ENCODE data around the gene APBA2. TPM values are rescaled to one million over a fixed set of nuclear protein-coding genes. Genes with fewer than 3 reads are reported as not detected.

APBA2 gene
- total RNA-seq, 4 donors from 2014 or later, result 1.3 to 7.0 (median 2.4) TPM

- DNase-seq (ENCODE audit: low spot score in 2 of 2), result no peak
- Histone ChIP-seq H3K4me1 (no peaks in the 10 kb centered on the region), H3K9me3 (no peaks in the 10 kb centered on the region), H3K4me3 (no peak overlapping the region), H3K27me3 (peaks cover 14% of the 10 kb centered on the region), H3K27ac (no peak overlapping the region), H3K36me3 (no peaks in the 10 kb centered on the region)
- TF ChIP-seq POLR2AphosphoS5 (IDR thresholded peaks at IDR 0.05), result no peak
- TF ChIP-seq POLR2A (IDR thresholded peaks at IDR 0.05), result no peak
- TF ChIP-seq CTCF (IDR thresholded peaks at IDR 0.05), result no peak
- TF ChIP-seq EP300 (IDR thresholded peaks at IDR 0.05), result no peak
- 73% methylated on average over 16 of the region's 22 CpGs for WGBS
Observed at GRCh38 chr15:29124581-29125381, 239.0 kb downstream of the APBA2 start.

DNA sequence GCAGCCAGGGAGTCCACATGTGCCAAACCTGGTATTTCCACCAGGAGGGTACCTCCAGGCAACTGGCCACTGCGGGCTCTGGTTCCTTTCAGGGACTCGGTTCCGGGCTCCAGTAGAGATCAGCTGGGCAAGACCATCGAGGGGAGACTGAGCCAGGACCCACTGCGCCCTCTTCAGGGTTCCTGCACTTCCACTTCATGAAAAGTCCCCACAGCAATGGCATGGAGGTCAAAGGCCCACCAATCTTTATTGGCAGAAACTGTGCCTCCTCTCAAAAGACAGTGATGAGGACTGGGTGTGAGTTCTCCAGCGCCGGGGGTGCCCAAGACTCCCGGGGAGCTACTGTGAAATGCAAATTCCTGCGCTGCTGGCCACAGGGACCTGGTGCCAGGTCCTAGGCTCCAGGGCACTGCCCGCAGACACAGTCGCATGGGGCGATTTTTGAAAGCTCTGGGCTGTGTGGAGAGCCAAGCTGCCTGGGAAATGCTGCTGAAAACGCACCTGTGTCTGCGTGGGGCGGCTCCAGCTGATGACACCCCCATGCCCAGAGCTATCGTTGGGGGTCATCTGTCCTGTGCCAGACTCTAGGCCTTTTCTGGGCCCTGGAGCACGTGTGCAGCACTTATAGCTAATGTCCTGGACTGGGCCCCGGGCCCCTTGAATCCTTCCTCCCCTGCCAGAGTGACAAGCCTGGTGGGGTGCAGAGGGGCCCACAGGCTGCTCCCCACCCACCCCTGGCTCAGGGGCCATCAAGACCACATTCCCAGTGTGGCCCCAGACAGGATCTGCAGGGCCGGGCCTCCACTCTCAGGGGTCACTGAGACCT, 239.8 kb downstream of the APBA2 start:
- H3K9me3 ChIP-seq, result no peaks in the 10 kb centered on the region
- H3K27me3 ChIP-seq, result peaks cover 17% of the 10 kb centered on the region
- H3K4me3 ChIP-seq, result no peak overlapping the region
- 90% methylated on average over 2 of the region's 19 CpGs for whole genome bisulfite sequencing
- no peak overlapping the region for H3K27ac ChIP-seq
- H3K4me1 ChIP-seq, result no peaks in the 10 kb centered on the region
- no peaks in the 10 kb centered on the region for H3K36me3 ChIP-seq
- TF ChIP-seq CTCF (IDR thresholded peaks at IDR 0.05), result no peak
- TF ChIP-seq EP300 (IDR thresholded peaks at IDR 0.05), result no peak
- TF ChIP-seq POLR2A (IDR thresholded peaks at IDR 0.05), result no peak
- no peak for TF ChIP-seq POLR2AphosphoS5 (IDR thresholded peaks at IDR 0.05)
- DNase-seq (ENCODE audit: low spot score in 2 of 2), result no peak

DNA sequence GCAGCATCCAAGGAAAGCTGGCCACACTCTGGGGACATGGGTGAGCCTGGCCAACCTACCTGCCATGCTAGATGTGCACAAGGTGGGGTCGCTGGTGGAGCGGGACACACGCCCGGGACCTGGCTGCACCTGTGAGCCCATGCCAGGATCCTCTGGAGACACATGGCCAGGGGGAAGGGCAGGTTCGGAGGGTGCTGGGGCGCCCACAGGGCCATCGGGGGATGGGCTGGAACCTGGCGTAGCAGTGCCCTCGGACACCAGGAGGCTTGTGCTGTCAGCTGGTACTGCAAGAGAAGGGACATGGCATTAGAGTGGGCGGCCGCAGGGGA, 240.4 kb downstream of the APBA2 start:
- peaks cover 17% of the 10 kb centered on the region for H3K27me3 ChIP-seq
- H3K36me3 ChIP-seq, result no peaks in the 10 kb centered on the region
- no peaks in the 10 kb centered on the region for H3K9me3 ChIP-seq
- no peaks in the 10 kb centered on the region for H3K4me1 ChIP-seq
- H3K4me3 ChIP-seq, result no peak overlapping the region
- WGBS, result 86% methylated on average over 11 of the region's 11 CpGs
- no peak for DNase-seq (ENCODE audit: low spot score in 2 of 2)
- TF ChIP-seq POLR2AphosphoS5 (IDR thresholded peaks at IDR 0.05) (no peak), EP300 (IDR thresholded peaks at IDR 0.05) (no peak), POLR2A (IDR thresholded peaks at IDR 0.05) (no peak), CTCF (IDR thresholded peaks at IDR 0.05) (no peak)
- no peak overlapping the region for H3K27ac ChIP-seq

DNA sequence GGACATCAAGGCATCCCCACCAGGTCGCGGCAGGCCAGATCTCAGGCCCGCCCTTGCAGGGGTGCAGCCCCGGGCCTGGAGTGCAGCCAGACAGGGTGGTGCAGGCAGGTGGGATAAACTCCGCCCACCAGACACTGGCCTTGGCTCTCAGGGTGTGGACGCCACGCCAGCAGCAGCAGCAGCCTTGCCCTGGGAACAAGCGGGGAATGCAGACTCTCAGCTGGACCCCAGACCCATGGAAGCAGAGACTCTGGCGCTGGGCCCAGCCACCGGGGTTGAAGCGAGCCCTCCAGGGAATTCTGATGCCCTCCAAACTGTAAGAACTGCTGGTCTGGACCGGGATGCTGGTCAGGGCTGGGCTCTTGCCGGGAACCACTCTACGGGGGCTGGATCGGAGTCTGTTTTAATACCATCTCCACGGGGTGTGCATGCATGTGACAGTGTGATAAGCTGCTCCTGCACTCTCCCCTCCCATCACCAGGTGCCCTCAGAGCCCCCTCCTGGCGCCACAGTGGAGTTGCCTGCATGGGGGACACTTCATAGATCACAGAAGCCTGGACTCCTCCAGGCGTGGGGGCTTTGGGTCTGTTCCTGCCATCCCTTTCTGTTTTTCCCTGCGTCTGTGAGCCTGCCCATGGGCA, 241.2 kb downstream of the APBA2 start:
- Histone ChIP-seq H3K27ac (no peak overlapping the region), H3K4me3 (no peak overlapping the region), H3K4me1 (no peaks in the 10 kb centered on the region), H3K9me3 (no peaks in the 10 kb centered on the region), H3K36me3 (no peaks in the 10 kb centered on the region), H3K27me3 (peaks cover 17% of the 10 kb centered on the region)
- no CpG with 5 or more reads among the region's 19 CpGs for WGBS
- DNase-seq (ENCODE audit: low spot score in 2 of 2), result no peak
- TF ChIP-seq POLR2AphosphoS5 (IDR thresholded peaks at IDR 0.05) (no peak), EP300 (IDR thresholded peaks at IDR 0.05) (no peak), CTCF (IDR thresholded peaks at IDR 0.05) (no peak), POLR2A (IDR thresholded peaks at IDR 0.05) (no peak)
